Neural cell (in vitro differentiated cells): ENCODE measurements around the gene ABHD12. TPM values are rescaled to one million over a fixed set of nuclear protein-coding genes. Genes with fewer than 3 reads are reported as not detected.
"Not testable (repeated sequence)": the region's sequence is repeated elsewhere in the genome, so short reads cannot be mapped to it uniquely, and the experiment has no call there.

Source experiments
- H2AFZ ChIP-seq: fragments of 200-600, 300-800 bp; sonication (generic), shearing (Covaris generic); 2 replicates; pipeline ENCODE4 v1.6.0; 2014; ENCODE audit warnings: low read depth, mild to moderate bottlenecking, antibody characterized with exemption, low read length, moderate library complexity
- H3F3A ChIP-seq: fragments of 200-600 bp; shearing (Covaris generic); 2 replicates; pipeline ENCODE4 v1.6.1; 2016; ENCODE audit warnings: mild to moderate bottlenecking, moderate library complexity, mixed read lengths, antibody characterized with exemption, low read length; ENCODE audit not compliant: insufficient read depth, poor library complexity, severe bottlenecking
- H3K27ac ChIP-seq: fragments of 200-600, 300-800 bp; sonication (generic), shearing (Covaris generic); 2 replicates; pipeline ENCODE4 v1.5.1; 2014; ENCODE audit warnings: mild to moderate bottlenecking, low read length, moderate library complexity
- H3K27me3 ChIP-seq: fragments of 300-800, 200-600 bp; sonication (generic), shearing (Covaris generic); 2 replicates; pipeline ENCODE4 v1.6.0; 2014; ENCODE audit warnings: mild to moderate bottlenecking, low read depth, low read length, moderate library complexity; ENCODE audit not compliant: insufficient read depth
- H3K36me3 ChIP-seq: fragments of 300-800, 200-600 bp; sonication (generic), shearing (Covaris generic); 2 replicates; pipeline ENCODE4 v1.5.1; 2014; ENCODE audit warnings: mild to moderate bottlenecking, antibody characterized with exemption, low read length, moderate library complexity; ENCODE audit not compliant: insufficient read depth
- H3K4me2 ChIP-seq: fragments of 300-800, 200-600 bp; sonication (generic), shearing (Covaris generic); 2 replicates; pipeline ENCODE4 v1.6.0; 2014; ENCODE audit warnings: mild to moderate bottlenecking, low read length
- H3K4me3 ChIP-seq: fragments of 300-800, 200-600 bp; sonication (generic), shearing (Covaris generic); 2 replicates; pipeline ENCODE4 v1.5.1; 2014; ENCODE audit warnings: mild to moderate bottlenecking, low read length, moderate library complexity
- H3K79me2 ChIP-seq: fragments of 200-600 bp; shearing (Covaris generic); replicated peaks from 2 replicates; pipeline ENCODE4 v1.6.0; 2014; ENCODE audit warnings: mild to moderate bottlenecking, low read length, moderate library complexity; ENCODE audit not compliant: insufficient read depth
- H3K9ac ChIP-seq: fragments of 300-800, 200-600 bp; sonication (generic), shearing (Covaris generic); 2 replicates; pipeline ENCODE4 v1.6.1; 2016; ENCODE audit warnings: mild to moderate bottlenecking, low read length, mixed read lengths
- H3K9me2 ChIP-seq: fragments of 200-600 bp; shearing (Covaris generic); 2 replicates; pipeline ENCODE4 v1.6.1; 2016; ENCODE audit warnings: mild to moderate bottlenecking, low read length, mixed read lengths; ENCODE audit not compliant: insufficient read depth
- H3K9me3 ChIP-seq: fragments of 200-600, 300-800 bp; sonication (generic), shearing (Covaris generic); 2 replicates; pipeline ENCODE4 v1.6.1; 2016; ENCODE audit warnings: mild to moderate bottlenecking, mixed run types, low read length, moderate library complexity, mixed read lengths
- H4K20me1 ChIP-seq: fragments of 200-600 bp; shearing (Covaris generic); 2 replicates; pipeline ENCODE4 v1.6.1; 2016; ENCODE audit warnings: mild to moderate bottlenecking, mixed run types; ENCODE audit not compliant: insufficient read depth
- EP300 ChIP-seq: fragments of 450-650 bp; conservative IDR thresholded peaks from 2 replicates; pipeline ENCODE4 v1.6.1; 2014; ENCODE audit warnings: antibody characterized with exemption, mild to moderate bottlenecking, moderate library complexity; ENCODE audit not compliant: poor library complexity, severe bottlenecking
- EZH2 ChIP-seq: fragments of 200-600, 300-800 bp; shearing (Covaris generic), sonication (generic); IDR thresholded peaks from 2 replicates; pipeline ENCODE4 v1.6.1; 2014; ENCODE audit warnings: antibody characterized with exemption, low read length, borderline replicate concordance, mild to moderate bottlenecking; ENCODE audit not compliant: insufficient read depth, poor library complexity, severe bottlenecking
- MXI1 ChIP-seq: fragments of 450-650 bp; conservative IDR thresholded peaks from 2 replicates; pipeline ENCODE4 v1.6.1; 2014; ENCODE audit warnings: antibody characterized with exemption, mild to moderate bottlenecking; ENCODE audit not compliant: poor library complexity, severe bottlenecking
- POLR2AphosphoS5 ChIP-seq: IDR thresholded peaks from 2 replicates; pipeline ENCODE4 v1.6.1; 2012
- RAD21 ChIP-seq: fragments of 450-650 bp; conservative IDR thresholded peaks from 2 replicates; pipeline ENCODE4 v1.6.1; 2014; ENCODE audit warnings: antibody characterized with exemption, mild to moderate bottlenecking, moderate library complexity
- REST ChIP-seq: IDR thresholded peaks from 2 replicates; pipeline ENCODE4 v1.6.1; 2012; ENCODE audit warnings: borderline replicate concordance
- SMC3 ChIP-seq: fragments of 450-650 bp; conservative IDR thresholded peaks from 2 replicates; pipeline ENCODE4 v1.6.1; 2014; ENCODE audit warnings: antibody characterized with exemption, mild to moderate bottlenecking, moderate library complexity; ENCODE audit not compliant: poor library complexity
- TAF1 ChIP-seq: IDR thresholded peaks from 2 replicates; pipeline ENCODE4 v1.6.1; 2012; ENCODE audit warnings: low read depth
- polyA plus RNA-seq: library from polyadenylated mRNA; depleted of rRNA; stranded (reverse); fragments of >200 nt; gene quantifications from 2 replicates; pipeline ENCODE4 v1.2.3, GENCODE V29; 2014
- TF ChIP-seq, protein P1 (sequence below): fragments of 450-650 bp; IDR thresholded peaks from 2 replicates; pipeline ENCODE4 v1.5.1; 2014; ENCODE audit warnings: antibody characterized with exemption, mild to moderate bottlenecking, moderate library complexity; ENCODE audit not compliant: poor library complexity, severe bottlenecking

Gene ABHD12
- polyA plus RNA-seq, 1 donor from 2014 or later, result 32.3 TPM

DNA sequence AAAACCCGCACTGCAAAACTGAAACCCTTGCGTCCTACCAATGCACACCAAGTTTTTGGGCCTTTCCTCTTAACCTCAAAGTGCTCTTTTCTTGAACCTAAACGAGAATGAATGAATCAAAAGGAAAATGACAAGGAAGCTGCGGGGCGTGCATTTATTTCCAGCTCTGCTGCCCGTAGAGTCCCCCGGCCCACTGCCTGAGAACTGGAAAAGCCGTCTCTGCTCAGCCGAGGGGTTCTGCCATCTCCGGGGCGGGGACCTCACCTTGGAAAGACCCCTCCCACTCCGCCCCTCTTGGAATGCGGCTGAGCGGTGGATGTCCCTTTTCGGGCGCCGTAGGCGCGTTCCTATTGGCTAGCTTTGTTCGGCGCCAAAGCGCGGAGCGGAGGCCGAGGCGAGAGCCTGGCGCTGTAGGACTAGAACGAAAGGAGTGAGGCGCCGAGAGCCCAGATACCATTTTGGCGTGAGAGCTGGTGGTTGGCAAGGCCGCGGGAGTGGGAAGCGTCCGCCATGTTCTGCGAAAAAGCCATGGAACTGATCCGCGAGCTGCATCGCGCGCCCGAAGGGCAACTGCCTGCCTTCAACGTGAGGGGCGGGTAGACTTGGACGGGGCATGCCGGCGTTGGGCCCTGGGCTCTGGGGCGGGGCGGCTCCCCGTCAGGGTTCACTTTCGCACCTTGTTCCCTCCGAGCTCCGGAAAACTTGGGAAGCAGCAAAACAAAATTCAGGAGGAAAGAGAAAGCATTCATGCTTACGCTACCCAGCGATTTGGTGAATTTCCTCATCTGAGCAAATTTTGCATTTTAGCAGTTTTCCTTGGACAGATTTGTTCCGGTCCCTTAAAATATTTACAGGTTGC, 16.9 kb upstream of the ABHD12 start, which contains the start of gene GINS1:
Gene GINS1 (plus strand): TSS at position 363 of the 859 bp plus-strand sequence. CDS start 148 bp downstream, at position 511.
- Histone ChIP-seq H3K36me3 (no peaks in the 10 kb centered on the region), H3K27ac (no peak within 1 kb of the TSS), H4K20me1 (no peaks in the 10 kb centered on the region), H3K9me2 (no peaks in the 10 kb centered on the region), H2AFZ (peak within 1 kb of the TSS; percentile 71), H3K4me2 (peak within 1 kb of the TSS; percentile 92), H3K79me2 (peaks cover 10% of the 10 kb centered on the region), H3K9ac (peak within 1 kb of the TSS; percentile 50), H3K4me3 (peak within 1 kb of the TSS; percentile 83), H3K9me3 (peaks cover 9% of the 10 kb centered on the region), H3F3A (no peaks in the 10 kb centered on the region), H3K27me3 (no peaks in the 10 kb centered on the region)
- TF ChIP-seq EZH2 (no peak), TAF1 (no peak), RAD21 (peak; percentile 42), SMC3 (peak; percentile 50), MXI1 (peak; percentile 95)
- TF ChIP-seq, protein P1, sequence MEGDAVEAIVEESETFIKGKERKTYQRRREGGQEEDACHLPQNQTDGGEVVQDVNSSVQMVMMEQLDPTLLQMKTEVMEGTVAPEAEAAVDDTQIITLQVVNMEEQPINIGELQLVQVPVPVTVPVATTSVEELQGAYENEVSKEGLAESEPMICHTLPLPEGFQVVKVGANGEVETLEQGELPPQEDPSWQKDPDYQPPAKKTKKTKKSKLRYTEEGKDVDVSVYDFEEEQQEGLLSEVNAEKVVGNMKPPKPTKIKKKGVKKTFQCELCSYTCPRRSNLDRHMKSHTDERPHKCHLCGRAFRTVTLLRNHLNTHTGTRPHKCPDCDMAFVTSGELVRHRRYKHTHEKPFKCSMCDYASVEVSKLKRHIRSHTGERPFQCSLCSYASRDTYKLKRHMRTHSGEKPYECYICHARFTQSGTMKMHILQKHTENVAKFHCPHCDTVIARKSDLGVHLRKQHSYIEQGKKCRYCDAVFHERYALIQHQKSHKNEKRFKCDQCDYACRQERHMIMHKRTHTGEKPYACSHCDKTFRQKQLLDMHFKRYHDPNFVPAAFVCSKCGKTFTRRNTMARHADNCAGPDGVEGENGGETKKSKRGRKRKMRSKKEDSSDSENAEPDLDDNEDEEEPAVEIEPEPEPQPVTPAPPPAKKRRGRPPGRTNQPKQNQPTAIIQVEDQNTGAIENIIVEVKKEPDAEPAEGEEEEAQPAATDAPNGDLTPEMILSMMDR, result no peak

- TF ChIP-seq MXI1 (no peak), SMC3 (no peak), RAD21 (no peak), POLR2AphosphoS5 (no peak), REST (no peak), EZH2 (no peak), TAF1 (no peak), EP300 (no peak)
- TF ChIP-seq, protein P1, result no peak
- no peaks in the 10 kb centered on the region for H3K9me2 ChIP-seq
- H3K27ac ChIP-seq, result no peak overlapping the region
- no peak overlapping the region for H2AFZ ChIP-seq
- no peaks in the 10 kb centered on the region for H3F3A ChIP-seq
- no peaks in the 10 kb centered on the region for H3K79me2 ChIP-seq
- no peaks in the 10 kb centered on the region for H4K20me1 ChIP-seq
- H3K4me3 ChIP-seq, result no peak overlapping the region
- H3K9me3 ChIP-seq, result peaks cover 9% of the 10 kb centered on the region
- no peak overlapping the region for H3K4me2 ChIP-seq
- no peaks in the 10 kb centered on the region for H3K27me3 ChIP-seq
- H3K9ac ChIP-seq, result no peak overlapping the region
- no peaks in the 10 kb centered on the region for H3K36me3 ChIP-seq
Measured at GRCh38 chr20:25402583-25402982, 11.9 kb upstream of the ABHD12 start.

DNA sequence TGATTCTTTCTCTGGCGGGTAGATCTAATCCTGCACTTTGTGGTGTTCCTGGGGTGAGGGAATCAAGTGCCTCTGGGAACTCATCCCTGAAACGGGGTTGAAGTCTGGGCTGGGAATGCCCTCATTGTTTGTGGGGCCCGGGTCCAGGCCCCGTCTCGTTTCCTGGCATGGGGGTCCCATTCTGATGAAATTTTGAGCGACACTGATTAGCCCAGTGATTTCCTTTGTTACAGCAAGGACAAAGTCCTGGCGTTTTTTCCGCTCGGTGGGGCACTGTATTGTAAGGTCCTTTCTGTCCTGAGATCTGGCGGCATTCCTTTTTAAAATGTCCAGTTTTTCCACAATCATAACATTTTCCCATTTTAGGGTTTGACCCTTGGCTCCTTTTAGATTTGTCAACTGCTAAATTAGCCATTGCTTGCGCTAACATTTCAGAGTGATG, 9.7 kb upstream of the ABHD12 start:
- H3K36me3 ChIP-seq, H3F3A ChIP-seq, H3K9me3 ChIP-seq, H3K27me3 ChIP-seq, H3K27ac ChIP-seq, H4K20me1 ChIP-seq, H3K79me2 ChIP-seq, H2AFZ ChIP-seq, H3K9ac ChIP-seq, H3K4me3 ChIP-seq, H3K9me2 ChIP-seq, H3K4me2 ChIP-seq: not testable (repeated sequence)
